Forelimb muscle (tissue), 1 donor: Measurements from ENCODE around the gene AIF1. TPM values are rescaled to one million over a fixed set of nuclear protein-coding genes. Genes with fewer than 3 reads are reported as not detected.
A peak's percentile ranks its signal among the peaks of the same experiment; 100 is the strongest.

Experiments
- DNase-seq: peaks from one replicate; pipeline ENCODE4 v3.0.0-alpha.2; 2013; ENCODE audit warnings: low read depth
- polyA plus RNA-seq: library from polyadenylated mRNA; unstranded; fragments of 120-200 nt; gene quantifications from one replicate; pipeline ENCODE4 v1.2.1, GENCODE V29; 2013; ENCODE audit not compliant: insufficient read length

AIF1 gene
- polyA plus RNA-seq, 1 donor: 13.4 TPM

- no peak for DNase-seq
Measured at GRCh38 chr6:31663126-31663960, 48.3 kb downstream of the AIF1 start.

GRCh38 chr6:31663961-31664789 is 49.1 kb downstream of the AIF1 start:
- DNase-seq: no peak

- peak; percentile 98 for DNase-seq
Measured at GRCh38 chr6:31664790-31665500, 49.9 kb downstream of the AIF1 start, which contains the start of gene GPANK1. Gene GPANK1 (minus strand): TSS chr6:31664997. CDS start chr6:31664478, 519 bp downstream.

GRCh38 chr6:31665501-31666336 is 50.7 kb downstream of the AIF1 start, which contains the start of gene CSNK2B:
Gene CSNK2B (plus strand): TSS chr6:31666080. CDS start chr6:31666832, 752 bp downstream.
- peak; percentile 95 for DNase-seq

GRCh38 chr6:31666337-31666965 is 51.4 kb downstream of the AIF1 start:
- no peak for DNase-seq

Other genes with a start within 250 kb of the AIF1 start
- gene MICA, start 211.6 kb upstream of the AIF1 start, polyA plus RNA-seq: 5.1 TPM
- gene MICB, start 117.1 kb upstream of the AIF1 start, polyA plus RNA-seq: 1.1 TPM
- not detected for gene MCCD1, start 86.3 kb upstream of the AIF1 start, polyA plus RNA-seq
- gene DDX39B, start 73.2 kb upstream of the AIF1 start, polyA plus RNA-seq: 368 TPM
- gene ATP6V1G2, start 68.6 kb upstream of the AIF1 start, polyA plus RNA-seq: 3.0 TPM
- 16.8 TPM for gene NFKBIL1, start 67.6 kb upstream of the AIF1 start, polyA plus RNA-seq
- 0.18 TPM for gene LTA, start 42.9 kb upstream of the AIF1 start, polyA plus RNA-seq
- not detected for gene TNF, start 39.7 kb upstream of the AIF1 start, polyA plus RNA-seq
- gene LTB, start 32.8 kb upstream of the AIF1 start, polyA plus RNA-seq: 1.1 TPM
- gene LST1, start 29.0 kb upstream of the AIF1 start, polyA plus RNA-seq: 7.4 TPM
- gene NCR3, start 22.2 kb upstream of the AIF1 start, polyA plus RNA-seq: 0.24 TPM
- gene PRRC2A, start 5.5 kb downstream of the AIF1 start, polyA plus RNA-seq: 133 TPM
- 200 TPM for gene BAG6, start 37.4 kb downstream of the AIF1 start, polyA plus RNA-seq
- gene APOM, start 40.7 kb downstream of the AIF1 start, polyA plus RNA-seq: 4.3 TPM
- gene C6orf47, start 45.5 kb downstream of the AIF1 start, polyA plus RNA-seq: 12.1 TPM
- 14.1 TPM for gene GPANK1, start 49.8 kb downstream of the AIF1 start, polyA plus RNA-seq
- 125 TPM for gene CSNK2B, start 50.8 kb downstream of the AIF1 start, polyA plus RNA-seq
- gene LY6G5B, start 54.7 kb downstream of the AIF1 start, polyA plus RNA-seq: 11.5 TPM
- gene LY6G5C, start 65.8 kb downstream of the AIF1 start, polyA plus RNA-seq: 2.7 TPM
- 43.8 TPM for gene ABHD16A, start 88.1 kb downstream of the AIF1 start, polyA plus RNA-seq
- gene LY6G6F, start 91.6 kb downstream of the AIF1 start, polyA plus RNA-seq: not detected
- 0.47 TPM for gene LY6G6D, start 100.1 kb downstream of the AIF1 start, polyA plus RNA-seq
- 0.62 TPM for gene LY6G6C, start 106.5 kb downstream of the AIF1 start, polyA plus RNA-seq
- 1.2 TPM for gene MPIG6B, start 108.1 kb downstream of the AIF1 start, polyA plus RNA-seq
- 108 TPM for gene DDAH2, start 114.1 kb downstream of the AIF1 start, polyA plus RNA-seq
- gene CLIC1, start 121.3 kb downstream of the AIF1 start, polyA plus RNA-seq: 102 TPM
- gene MSH5, start 124.8 kb downstream of the AIF1 start, polyA plus RNA-seq: 14.2 TPM
- gene SAPCD1, start 147.4 kb downstream of the AIF1 start, polyA plus RNA-seq: 3.0 TPM
- gene VWA7, start 162.1 kb downstream of the AIF1 start, polyA plus RNA-seq: 2.9 TPM
- gene VARS1, start 180.5 kb downstream of the AIF1 start, polyA plus RNA-seq: 46.5 TPM
- gene LSM2, start 191.7 kb downstream of the AIF1 start, polyA plus RNA-seq: 55.3 TPM
- 5.0 TPM for gene HSPA1L, start 200.0 kb downstream of the AIF1 start, polyA plus RNA-seq
- 72.3 TPM for gene HSPA1A, start 200.3 kb downstream of the AIF1 start, polyA plus RNA-seq
- 48.9 TPM for gene HSPA1B, start 212.5 kb downstream of the AIF1 start, polyA plus RNA-seq
- gene NEU1, start 247.6 kb downstream of the AIF1 start, polyA plus RNA-seq: 15.0 TPM